Caco-2 (cell line): ENCODE results near the gene ADGRD1. TPM values are rescaled to one million over a fixed set of nuclear protein-coding genes. Genes with fewer than 3 reads are reported as not detected.

Experiments used
- BruUV-seq: library from RNA; stranded (reverse); fragments of 400-500 nt; replicated peaks from 2 replicates; lab custom pipeline; 2021; lab: Mats Ljungman, UMichigan
- CTCF ChIA-PET: fragments of 300-600 bp; sonication (Branson Sonifier 250); formaldehyde crosslinking; loops from one replicate; lab custom pipeline; 2022; ENCODE audit warnings: antibody characterized with exemption; lab: Charles Lee
- POLR2A ChIA-PET: fragments of 300-600 bp; sonication (Branson Sonifier 250); formaldehyde crosslinking; loops from one replicate; lab custom pipeline; 2022; ENCODE audit warnings: antibody characterized with exemption; lab: Charles Lee
- DNase-seq, 2 experiments: peaks; one replicate each; pipeline versions ENCODE4 v3.0.0 to v3.0.0-alpha.2; 2020 to 2022
- H3K27me3 ChIP-seq: replicated peaks from 2 replicates; pipeline ENCODE4 v1.6.0; 2011; ENCODE audit warnings: low read length; ENCODE audit not compliant: control insufficient read depth, insufficient read depth
- H3K36me3 ChIP-seq: 2 replicates; pipeline ENCODE4 v1.5.1; 2011; ENCODE audit warnings: low read length; ENCODE audit not compliant: control insufficient read depth, insufficient read depth
- H3K4me1 ChIP-seq: fragments of 250-450 bp; sonication (Bioruptor Pico); 2 replicates; pipeline ENCODE4 v1.5.1; 2020; ENCODE audit warnings: mild to moderate bottlenecking
- H3K4me3 ChIP-seq: 2 replicates; pipeline ENCODE4 v1.5.1; 2011; ENCODE audit warnings: low read depth, mild to moderate bottlenecking, control low read depth, low read length
- H3K9me3 ChIP-seq: fragments of 250-450 bp; sonication (Bioruptor Pico); 2 replicates; pipeline ENCODE4 v1.5.1; 2020; ENCODE audit warnings: mild to moderate bottlenecking, moderate library complexity
- H3K27ac Mint-ChIP-seq: one replicate; pipeline ENCODE4 v1.8.0; 2022; ENCODE audit warnings: mixed read lengths; ENCODE audit not compliant: unreplicated experiment
- H3K27me3 Mint-ChIP-seq: one replicate; pipeline ENCODE4 v1.8.0; 2022; ENCODE audit warnings: mixed read lengths; ENCODE audit not compliant: insufficient read depth, unreplicated experiment
- H3K36me3 Mint-ChIP-seq: one replicate; pipeline ENCODE4 v1.8.0; 2022; ENCODE audit warnings: mild to moderate bottlenecking, mixed read lengths; ENCODE audit not compliant: insufficient read depth, unreplicated experiment
- H3K4me1 Mint-ChIP-seq: one replicate; pipeline ENCODE4 v1.8.0; 2022; ENCODE audit warnings: low read depth, mixed read lengths; ENCODE audit not compliant: unreplicated experiment
- H3K4me3 Mint-ChIP-seq: one replicate; pipeline ENCODE4 v1.8.0; 2022; ENCODE audit warnings: mild to moderate bottlenecking, moderate library complexity, mixed read lengths; ENCODE audit not compliant: unreplicated experiment
- H3K9me3 Mint-ChIP-seq: one replicate; pipeline ENCODE4 v1.8.0; 2022; ENCODE audit warnings: mixed read lengths; ENCODE audit not compliant: unreplicated experiment
- intact Hi-C: fragments of 100-400 bp; cut with micrococcal nuclease; formaldehyde crosslinking; loops from one replicate; pipeline ENCODE4 v1.10.0; 2022; ENCODE audit not compliant: unreplicated experiment
- total RNA-seq: library from RNA; stranded (reverse); gene quantifications from 2 replicates; pipeline ENCODE4 v1.2.3, GENCODE V29; 2022
- TF ChIP-seq, protein P1 (sequence below), 2 experiments: fragments of 200-600 bp in 1 of 2; IDR thresholded peaks; 1 replicate in 1 of 2; 2 replicates in 1 of 2; pipeline versions ENCODE4 v1.5.1 to v1.8.0; 2011 to 2022; ENCODE audit warnings: antibody characterized with exemption in 1 of 2, control low read depth in 1 of 2, inconsistent platforms in 1 of 2, low read depth in 1 of 2, low read length in 1 of 2, mild to moderate bottlenecking in 1 of 2, moderate library complexity in 1 of 2; ENCODE audit not compliant: insufficient read depth in 1 of 2, severe bottlenecking in 1 of 2, unreplicated experiment in 1 of 2

ADGRD1 gene
- total RNA-seq, 1 experiment from 2014 or later = 3.6 TPM

DNA sequence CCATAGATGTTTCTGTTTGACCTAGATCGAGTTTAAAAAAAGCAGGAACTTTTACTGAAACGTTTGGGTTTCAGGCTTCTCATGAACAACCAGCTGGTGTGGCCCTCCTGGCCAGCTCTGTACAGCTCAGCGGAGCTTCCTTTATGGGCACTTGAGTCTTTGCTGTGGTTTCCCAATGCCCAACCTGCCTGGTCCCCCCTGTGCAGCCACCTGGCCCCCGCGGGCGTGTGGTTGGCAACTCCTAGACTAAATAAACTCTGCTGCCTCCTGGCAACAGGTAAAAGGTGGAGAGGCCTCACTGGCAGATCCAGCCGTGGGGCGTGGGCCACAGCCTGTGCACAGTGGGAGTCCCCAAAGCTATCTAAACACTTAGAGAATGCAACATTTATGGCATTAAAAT is 38.7 kb downstream of the ADGRD1 start:
- no peaks in the 10 kb centered on the region for H3K9me3 ChIP-seq
- POLR2A ChIA-PET = no interaction called here
- intact Hi-C loops = no loop called here
- no peaks in the 10 kb centered on the region for H3K27me3 ChIP-seq
- no peak overlapping the region for H3K4me3 ChIP-seq
- H3K4me1 ChIP-seq = peaks cover 2% of the 10 kb centered on the region; the same call in 1 of the 2 replicates
- H3K27ac Mint-ChIP-seq = no peak overlapping the region
- peaks cover 2% of the 10 kb centered on the region for H3K4me1 Mint-ChIP-seq
- no peaks in the 10 kb centered on the region for H3K9me3 Mint-ChIP-seq
- no peaks in the 10 kb centered on the region for H3K36me3 Mint-ChIP-seq
- TF ChIP-seq, protein P1, sequence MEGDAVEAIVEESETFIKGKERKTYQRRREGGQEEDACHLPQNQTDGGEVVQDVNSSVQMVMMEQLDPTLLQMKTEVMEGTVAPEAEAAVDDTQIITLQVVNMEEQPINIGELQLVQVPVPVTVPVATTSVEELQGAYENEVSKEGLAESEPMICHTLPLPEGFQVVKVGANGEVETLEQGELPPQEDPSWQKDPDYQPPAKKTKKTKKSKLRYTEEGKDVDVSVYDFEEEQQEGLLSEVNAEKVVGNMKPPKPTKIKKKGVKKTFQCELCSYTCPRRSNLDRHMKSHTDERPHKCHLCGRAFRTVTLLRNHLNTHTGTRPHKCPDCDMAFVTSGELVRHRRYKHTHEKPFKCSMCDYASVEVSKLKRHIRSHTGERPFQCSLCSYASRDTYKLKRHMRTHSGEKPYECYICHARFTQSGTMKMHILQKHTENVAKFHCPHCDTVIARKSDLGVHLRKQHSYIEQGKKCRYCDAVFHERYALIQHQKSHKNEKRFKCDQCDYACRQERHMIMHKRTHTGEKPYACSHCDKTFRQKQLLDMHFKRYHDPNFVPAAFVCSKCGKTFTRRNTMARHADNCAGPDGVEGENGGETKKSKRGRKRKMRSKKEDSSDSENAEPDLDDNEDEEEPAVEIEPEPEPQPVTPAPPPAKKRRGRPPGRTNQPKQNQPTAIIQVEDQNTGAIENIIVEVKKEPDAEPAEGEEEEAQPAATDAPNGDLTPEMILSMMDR (IDR thresholded peaks at IDR 0.05; ENCODE audit: insufficient read depth in 1 of 2, low read depth in 1 of 2, low read length in 1 of 2, severe bottlenecking in 1 of 2, unreplicated experiment in 1 of 2) = no peak
- no peak overlapping the region for H3K4me3 Mint-ChIP-seq
- CTCF ChIA-PET = no interaction called here
- no peak for DNase-seq
- BruUV-seq = no TSS peak
- peaks cover under 1% of the 10 kb centered on the region for H3K27me3 Mint-ChIP-seq
- H3K36me3 ChIP-seq = no peaks in the 10 kb centered on the region

- H3K9me3 Mint-ChIP-seq = no peaks in the 10 kb centered on the region
- Histone ChIP-seq H3K4me3 (no peak overlapping the region), H3K27me3 (no peaks in the 10 kb centered on the region), H3K36me3 (no peaks in the 10 kb centered on the region), H3K9me3 (no peaks in the 10 kb centered on the region), H3K4me1 (no peaks in the 10 kb centered on the region)
- TF ChIP-seq, protein P1 (IDR thresholded peaks at IDR 0.05; ENCODE audit: insufficient read depth in 1 of 2, low read depth in 1 of 2, low read length in 1 of 2, severe bottlenecking in 1 of 2, unreplicated experiment in 1 of 2) = no peak
- no peak for DNase-seq
- no TSS peak for BruUV-seq
- H3K27me3 Mint-ChIP-seq = no peaks in the 10 kb centered on the region
- CTCF ChIA-PET = no interaction called here
- H3K4me1 Mint-ChIP-seq = no peaks in the 10 kb centered on the region
- POLR2A ChIA-PET = no interaction called here
- intact Hi-C loops = no loop called here
- H3K27ac Mint-ChIP-seq = no peak overlapping the region
- no peak overlapping the region for H3K4me3 Mint-ChIP-seq
- H3K36me3 Mint-ChIP-seq = no peaks in the 10 kb centered on the region
Observed at GRCh38 chr12:130992979-130993538, 39.4 kb downstream of the ADGRD1 start.

DNA sequence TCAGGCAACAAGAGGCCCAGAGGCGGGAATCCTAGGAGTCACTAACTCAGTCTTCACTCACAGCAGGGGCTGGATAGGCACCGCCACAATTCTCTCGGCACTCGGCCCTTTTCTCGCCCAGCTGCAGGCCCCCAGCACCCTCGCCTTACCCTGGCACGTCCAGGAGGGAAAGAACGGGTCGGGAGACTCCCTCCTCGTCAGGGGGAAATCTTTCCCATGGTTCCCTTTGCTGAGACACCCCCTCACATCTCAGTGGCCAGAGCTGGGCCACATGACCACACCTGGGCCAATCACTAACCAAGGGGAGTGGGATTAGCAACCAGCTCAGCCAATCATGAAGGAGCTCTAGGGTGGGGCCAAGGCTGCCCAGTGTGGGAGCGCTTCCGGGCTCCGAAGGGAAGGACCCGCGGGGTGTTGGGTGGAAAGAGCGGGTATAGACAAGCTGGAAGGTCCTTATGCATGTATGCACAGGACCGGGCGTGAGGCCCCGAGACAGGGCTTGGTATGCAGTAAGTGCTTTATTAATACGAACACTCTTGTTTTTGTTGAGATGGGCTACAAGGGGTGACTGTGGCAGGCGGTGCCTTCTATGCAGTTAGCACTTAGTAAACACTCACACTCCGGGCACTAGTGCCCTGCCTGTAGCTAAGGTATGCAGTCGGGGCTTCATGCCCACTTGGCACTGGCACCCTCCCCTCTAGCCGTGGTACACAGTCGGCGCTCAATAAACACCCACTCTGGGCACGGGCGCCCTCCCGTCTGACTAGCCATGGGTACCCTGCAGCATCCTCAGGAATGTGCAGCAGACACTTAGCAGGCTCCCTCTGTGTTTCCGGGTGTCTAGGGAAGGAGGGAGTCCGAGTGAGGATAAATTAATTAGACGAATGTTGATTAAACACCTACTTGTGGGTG is 40.3 kb downstream of the ADGRD1 start:
- Mint-ChIP-seq H3K27me3 (no peaks in the 10 kb centered on the region), H3K36me3 (no peaks in the 10 kb centered on the region), H3K4me3 (no peak overlapping the region), H3K27ac (no peak overlapping the region), H3K4me1 (no peaks in the 10 kb centered on the region), H3K9me3 (no peaks in the 10 kb centered on the region)
- Histone ChIP-seq H3K36me3 (no peaks in the 10 kb centered on the region), H3K4me1 (no peaks in the 10 kb centered on the region), H3K4me3 (no peak overlapping the region), H3K9me3 (no peaks in the 10 kb centered on the region), H3K27me3 (no peaks in the 10 kb centered on the region)
- no peak for DNase-seq
- intact Hi-C loops = no loop called here
- BruUV-seq = no TSS peak
- ChIA-PET POLR2A (no interaction called here), CTCF (no interaction called here)
- TF ChIP-seq, protein P1 (IDR thresholded peaks at IDR 0.05; ENCODE audit: insufficient read depth in 1 of 2, low read depth in 1 of 2, low read length in 1 of 2, severe bottlenecking in 1 of 2, unreplicated experiment in 1 of 2) = no peak
